Stimulated activated CD8-positive, alpha-beta memory T cell treated with anti-CD3 and anti-CD28 coated beads, Interleukin-4, amount 100 ng/mL, for 4 hours (primary cell): Measurements from ENCODE around the gene PEAK3.

Source experiments
- DNase-seq, 2 donors: peaks; one replicate each; pipeline ENCODE4 v3.0.0-alpha.2; 2020; ENCODE audit warnings: low read depth in 2 of 2, low spot score in 1 of 2

The PEAK3 gene

DNA sequence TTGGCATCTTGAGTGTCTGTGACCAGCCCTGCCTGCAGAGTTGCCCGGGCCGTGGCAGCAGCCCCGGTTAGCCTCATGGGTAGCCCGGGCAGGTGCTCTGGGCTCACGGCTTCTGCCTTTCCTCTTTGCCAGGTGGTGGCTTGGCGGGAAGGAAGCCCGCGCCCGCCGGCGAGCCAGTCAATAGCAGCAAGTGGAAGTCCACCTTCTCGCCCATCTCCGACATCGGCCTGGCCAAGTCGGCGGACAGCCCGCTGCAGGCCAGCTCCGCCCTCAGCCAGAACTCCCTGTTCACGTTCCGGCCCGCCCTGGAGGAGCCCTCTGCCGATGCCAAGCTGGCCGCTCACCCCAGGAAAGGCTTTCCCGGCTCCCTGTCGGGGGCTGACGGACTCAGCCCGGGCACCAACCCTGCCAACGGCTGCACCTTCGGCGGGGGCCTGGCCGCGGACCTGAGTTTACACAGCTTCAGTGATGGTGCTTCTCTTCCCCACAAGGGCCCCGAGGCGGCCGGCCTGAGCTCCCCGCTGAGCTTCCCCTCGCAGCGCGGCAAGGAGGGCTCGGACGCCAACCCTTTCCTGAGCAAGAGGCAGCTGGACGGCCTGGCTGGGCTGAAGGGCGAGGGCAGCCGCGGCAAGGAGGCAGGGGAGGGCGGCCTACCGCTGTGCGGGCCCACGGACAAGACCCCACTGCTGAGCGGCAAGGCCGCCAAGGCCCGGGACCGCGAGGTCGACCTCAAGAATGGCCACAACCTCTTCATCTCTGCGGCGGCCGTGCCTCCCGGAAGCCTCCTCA lies 55.7 kb downstream of the PEAK3 start:
- no peak for DNase-seq

DNA sequence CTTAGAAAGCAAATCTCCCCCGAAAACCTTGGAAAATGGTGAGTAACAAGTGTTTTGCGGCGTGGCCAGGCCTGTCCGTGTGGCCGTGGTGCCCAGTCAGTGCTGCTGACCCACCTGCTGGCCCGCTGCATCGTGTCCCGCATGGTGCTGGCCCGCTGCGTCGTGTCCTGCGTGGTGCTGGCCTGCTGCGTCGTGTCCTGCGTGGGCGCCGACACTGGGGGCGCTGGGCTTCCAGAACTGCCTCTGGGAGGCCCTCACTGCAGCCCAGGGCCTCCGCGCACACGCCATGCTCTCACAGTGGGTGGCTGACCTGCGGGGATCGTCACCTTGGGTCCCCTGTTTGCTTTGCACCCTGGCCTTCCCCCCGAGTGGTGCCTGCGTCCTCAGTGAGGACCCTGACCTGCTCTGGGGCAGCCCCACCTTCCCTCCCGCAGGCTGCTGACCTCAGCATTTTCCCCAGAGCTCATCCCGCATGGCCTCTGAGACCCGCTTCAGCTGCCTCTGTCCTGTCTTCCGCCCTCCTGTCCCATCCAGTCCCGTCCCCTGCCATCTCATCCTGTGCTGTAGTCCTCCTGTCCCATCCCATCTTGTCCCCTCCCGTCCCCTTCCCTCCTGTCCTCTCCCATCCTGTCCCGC lies 56.4 kb downstream of the PEAK3 start:
- DNase-seq: no peak

DNA sequence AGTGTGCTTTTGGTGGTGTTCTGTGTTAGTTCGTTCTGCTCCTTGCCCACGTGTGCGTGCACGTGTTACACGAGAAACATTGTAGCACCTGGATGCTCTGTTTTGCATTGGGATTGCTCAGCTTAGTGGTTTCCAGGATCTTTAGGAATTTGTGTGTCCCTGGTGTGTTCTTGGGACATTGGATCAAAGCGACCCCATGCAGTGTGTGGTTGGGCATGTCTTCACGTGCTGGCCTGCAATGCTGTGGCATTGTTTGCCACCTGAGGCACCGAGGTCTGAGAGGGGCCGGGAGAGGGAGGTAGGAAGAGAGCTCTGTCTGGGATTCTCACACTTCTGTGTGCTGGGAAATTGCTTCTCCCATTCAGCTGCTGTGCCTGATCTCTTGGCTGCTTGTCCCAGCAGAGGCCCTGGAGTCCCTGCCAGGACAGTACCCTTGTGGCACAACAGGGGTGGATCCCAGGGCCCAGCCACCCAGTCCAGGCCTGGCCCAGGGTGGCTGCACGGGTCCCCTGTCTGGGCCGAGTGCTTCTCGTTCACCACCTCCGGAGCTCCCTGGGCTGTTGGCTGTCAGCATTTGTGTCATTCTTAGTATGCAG lies 57.1 kb downstream of the PEAK3 start:
- DNase-seq: no peak
